A172 (cell line): ENCODE data around the gene MAPKAPK2. TPM values are rescaled to one million over a fixed set of nuclear protein-coding genes. Genes with fewer than 3 reads are reported as not detected.
A peak's percentile ranks its signal among the peaks of the same experiment; 100 is the strongest.

ENCODE experiments used
- DNase-seq: peaks from one replicate; pipeline ENCODE4 v3.0.0-alpha.2; 2015; ENCODE audit warnings: low spot score
- total RNA-seq: library from RNA; depleted of rRNA; stranded (reverse); fragments of >200 nt; shearing (Covaris generic); gene quantifications from 2 replicates; pipeline ENCODE4 v1.2.3, GENCODE V29; 2014

Gene MAPKAPK2
- total RNA-seq, 1 experiment from 2014 or later: 46.9 TPM

DNA sequence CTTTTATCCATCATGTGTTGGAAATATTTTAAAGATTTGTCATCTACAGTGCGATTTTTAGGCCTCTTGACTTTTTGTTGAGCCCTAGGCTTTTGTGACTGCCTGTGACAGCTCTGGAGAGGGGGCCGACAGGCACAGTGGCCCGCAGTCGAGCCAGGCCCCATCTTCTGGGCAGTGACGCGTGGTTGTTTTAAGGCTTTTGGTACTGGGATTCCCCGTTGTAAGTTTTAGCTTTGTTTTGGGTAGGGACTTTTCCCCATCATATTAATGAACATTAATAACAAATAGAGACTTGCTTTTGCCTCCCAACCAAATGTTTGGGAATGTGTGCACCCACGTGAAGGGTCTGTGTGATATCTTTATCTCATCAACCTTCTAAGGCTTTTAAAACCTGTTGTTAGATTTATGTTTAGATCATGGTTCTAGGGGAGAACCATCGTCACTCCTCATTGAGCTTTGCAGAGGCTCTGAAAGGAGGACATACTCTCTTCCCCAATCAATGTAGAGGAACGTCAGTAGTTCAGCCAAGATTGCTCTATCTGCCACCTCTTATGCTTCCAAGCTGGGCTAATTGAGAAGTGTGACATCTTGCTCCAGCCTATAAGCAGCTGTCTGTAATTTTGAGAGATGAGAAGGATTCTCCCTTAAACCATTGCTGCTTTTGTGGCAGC is 34.6 kb downstream of the MAPKAPK2 start:
- DNase-seq: no peak

DNA sequence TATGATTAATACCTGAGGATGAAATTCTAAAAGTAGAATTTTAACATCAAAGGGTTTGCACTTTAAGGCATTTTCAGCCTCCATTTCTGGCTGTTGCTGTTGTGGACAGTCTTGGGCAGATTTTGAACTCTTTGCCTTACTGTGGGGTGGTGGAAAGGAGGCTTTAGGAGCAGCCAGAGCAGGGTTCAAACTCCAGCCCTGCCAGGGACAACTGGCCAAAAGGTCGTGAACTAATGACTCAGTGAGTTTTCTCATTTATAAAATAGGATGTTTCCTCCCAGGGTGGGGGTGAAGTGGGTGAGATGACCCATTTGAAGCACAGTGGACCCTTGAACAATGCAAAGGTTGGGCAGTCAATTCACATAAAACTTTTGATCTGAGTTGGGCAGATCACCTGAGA is 36.7 kb downstream of the MAPKAPK2 start:
- no peak for DNase-seq

DNA sequence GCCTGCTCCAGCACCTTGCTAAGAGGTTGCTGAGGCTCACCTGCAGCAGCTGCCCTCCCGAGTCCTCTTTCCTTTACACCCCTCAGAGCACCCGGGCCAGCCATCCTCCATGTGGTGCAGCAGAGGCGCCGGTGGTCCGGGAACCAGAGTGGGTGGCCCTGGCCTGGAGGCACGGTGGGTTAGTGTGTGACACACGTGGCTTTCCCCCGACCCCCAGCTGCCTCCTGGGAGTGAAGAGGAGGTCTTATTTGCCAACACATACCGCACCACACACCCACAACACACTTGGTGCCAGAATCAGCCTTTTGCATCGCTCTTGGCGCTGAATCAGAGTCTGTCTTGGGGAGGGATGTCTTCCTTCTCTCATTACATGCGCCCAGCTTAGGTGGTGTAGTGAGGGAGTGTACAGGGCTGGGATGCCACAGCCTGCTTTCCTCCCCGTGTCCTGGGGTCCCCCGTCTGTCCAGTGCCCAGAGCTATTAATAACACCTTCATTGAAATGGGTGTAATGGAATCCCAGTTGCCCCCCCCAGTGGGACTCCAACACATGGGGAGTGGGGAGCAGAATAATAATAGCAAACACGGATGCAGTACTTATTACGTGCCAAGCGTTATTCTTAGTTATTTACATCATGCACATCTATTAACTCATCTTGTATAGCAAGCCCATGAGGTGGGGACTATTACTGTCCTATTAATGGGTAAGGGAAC is 38.2 kb downstream of the MAPKAPK2 start:
- no peak for DNase-seq

DNA sequence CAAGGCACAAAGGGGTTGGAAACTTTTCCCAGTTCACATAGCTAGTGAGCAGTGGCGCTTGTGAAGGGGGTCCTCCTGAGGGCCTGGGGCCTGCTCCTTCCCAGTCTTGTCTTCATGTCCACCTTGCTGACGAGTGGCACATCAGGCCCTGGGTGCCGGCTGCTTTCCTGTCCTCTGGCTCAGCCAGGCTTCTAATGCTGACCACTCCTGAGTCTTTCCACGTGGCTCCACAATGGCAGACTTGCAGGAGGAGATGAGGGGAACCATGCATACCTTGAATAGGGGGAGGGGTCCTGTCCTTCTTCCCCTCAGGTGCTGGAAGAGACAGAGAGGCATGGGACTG is 38.7 kb downstream of the MAPKAPK2 start:
- DNase-seq: no peak

DNA sequence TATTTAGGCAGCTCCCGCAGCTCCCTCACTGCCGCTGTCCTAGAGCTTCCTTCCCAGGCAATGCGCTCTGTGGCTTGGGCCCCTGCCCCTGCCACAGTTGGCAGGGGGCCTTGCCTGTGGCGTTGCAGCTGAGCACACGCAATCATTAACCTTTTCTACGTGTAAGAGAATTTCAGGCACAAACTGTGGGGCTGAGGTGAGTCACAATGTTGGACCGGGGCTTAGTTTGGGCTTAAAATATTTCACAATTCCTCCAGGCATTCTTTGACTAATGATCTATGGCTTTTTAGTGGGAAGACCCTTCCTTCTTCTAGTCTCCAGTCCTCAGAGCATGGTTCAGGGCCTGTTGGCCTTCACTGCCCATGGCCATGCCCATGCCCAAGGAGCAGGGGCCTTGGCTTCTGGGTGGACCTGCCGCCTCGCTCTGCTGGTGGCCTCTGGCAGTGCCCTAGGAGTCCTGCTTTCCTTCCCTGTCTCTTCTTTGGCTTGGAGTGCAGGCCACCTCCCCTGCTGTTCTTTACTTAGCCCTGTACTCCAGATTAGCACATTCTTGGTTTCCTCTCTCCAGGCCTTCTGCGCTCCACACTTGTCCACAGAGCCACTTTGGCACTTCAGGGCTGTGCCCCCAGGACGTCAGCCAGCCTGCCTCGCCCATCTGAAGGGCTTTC is 39.2 kb downstream of the MAPKAPK2 start:
- DNase-seq: peak; percentile 39

DNA sequence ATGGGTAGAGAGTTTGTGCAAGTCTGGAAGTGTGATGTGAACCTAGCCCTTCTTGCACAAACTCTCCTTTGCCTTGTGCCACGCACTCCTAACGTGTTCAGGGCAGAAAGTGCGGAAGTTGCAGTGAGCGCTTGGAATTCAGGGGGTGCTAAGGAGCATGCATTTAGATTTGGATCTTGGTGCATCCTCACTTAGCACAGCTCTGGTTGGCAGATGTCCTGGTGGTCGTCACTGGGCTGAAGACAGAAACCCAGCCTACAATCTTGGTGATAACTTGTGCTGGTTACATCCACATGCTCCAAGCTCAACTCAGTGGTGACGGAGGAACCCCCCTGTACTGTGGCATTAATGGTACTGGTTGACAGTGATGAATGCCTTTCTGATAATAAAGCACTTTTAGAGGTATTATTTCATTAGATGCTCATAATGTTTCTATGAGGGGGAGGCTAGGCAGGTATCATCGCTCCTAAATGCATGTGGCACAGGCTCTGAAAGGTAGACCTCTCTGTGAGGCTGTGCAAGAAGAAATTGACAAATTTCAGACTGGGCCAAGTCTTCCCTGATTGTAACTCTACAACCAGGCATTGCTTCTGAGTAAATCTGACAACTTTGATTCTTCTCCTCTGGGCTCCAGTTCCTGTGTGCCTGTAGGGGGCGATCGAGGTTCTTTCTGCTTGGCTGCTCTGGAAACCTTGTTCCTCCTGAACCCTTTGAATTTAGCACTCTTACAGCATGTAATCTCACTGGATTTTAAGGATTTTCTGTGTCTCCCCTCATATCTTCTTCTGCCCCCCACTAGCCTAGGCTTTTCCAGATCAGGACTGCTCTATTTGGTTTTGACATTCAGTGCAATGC is 40.6 kb downstream of the MAPKAPK2 start:
- no peak for DNase-seq

DNA sequence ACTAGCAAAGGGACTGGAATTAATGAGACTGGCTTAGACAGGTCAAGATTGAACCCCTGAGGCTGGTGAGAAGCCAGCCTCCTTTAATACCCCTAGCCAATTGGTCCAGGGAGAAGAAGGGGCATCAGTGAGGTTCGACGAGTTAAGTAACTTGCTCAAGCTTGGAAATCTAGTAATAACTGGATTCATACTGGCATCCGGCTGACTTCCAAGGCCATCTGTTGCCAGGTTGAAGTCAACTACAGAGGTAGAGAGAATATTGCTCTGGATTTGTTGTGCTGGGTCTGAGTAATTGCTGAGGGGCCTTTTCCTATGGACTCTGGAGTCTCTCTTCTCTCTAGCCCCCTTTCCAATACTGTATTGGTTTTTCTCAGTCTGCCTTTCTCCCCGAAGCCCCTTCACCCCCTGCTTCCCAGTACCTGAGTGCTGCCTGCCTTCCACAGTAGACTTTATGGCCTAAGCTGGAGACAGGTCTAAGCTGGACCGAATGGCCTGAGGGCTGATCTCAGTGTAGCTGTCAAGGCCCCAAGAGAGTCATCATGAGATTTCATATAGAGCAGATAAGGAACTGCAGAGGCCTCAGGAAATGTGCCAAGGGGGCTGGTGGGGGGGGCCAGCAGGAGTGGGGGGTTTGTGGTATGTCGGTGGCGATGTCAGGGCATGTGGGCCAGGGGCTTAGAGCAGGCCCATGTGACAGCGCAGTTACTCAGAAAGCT is 43.4 kb downstream of the MAPKAPK2 start:
- DNase-seq: no peak

DNA sequence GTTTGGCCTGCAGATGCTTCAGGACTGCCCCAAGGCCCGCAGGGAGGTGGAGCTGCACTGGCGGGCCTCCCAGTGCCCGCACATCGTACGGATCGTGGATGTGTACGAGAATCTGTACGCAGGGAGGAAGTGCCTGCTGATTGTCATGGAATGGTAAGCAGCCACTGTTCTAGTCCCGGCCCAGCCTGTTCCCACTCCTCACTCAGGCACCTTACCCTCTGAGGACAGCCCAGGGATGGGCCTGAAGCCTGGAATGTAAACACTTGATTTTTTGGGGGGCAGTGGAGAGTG is 43.9 kb downstream of the MAPKAPK2 start:
- DNase-seq: no peak

DNA sequence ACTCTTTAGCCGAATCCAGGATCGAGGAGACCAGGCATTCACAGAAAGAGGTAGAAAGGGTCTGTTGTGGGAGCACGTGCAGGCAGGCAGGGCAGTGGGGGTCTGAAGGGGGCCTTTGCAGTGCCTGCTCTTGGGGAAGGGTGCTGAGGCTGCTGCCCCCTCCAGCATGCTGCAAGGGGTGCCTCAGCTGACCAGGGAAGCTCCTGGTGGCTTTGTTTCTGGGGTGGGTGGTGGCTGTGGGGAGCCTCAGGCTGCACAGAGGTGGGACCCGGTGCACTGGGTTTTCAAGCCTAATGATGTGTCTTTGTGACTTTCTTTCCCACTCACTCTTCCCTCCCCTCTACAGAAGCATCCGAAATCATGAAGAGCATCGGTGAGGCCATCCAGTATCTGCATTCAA is 44.3 kb downstream of the MAPKAPK2 start:
- DNase-seq: no peak

DNA sequence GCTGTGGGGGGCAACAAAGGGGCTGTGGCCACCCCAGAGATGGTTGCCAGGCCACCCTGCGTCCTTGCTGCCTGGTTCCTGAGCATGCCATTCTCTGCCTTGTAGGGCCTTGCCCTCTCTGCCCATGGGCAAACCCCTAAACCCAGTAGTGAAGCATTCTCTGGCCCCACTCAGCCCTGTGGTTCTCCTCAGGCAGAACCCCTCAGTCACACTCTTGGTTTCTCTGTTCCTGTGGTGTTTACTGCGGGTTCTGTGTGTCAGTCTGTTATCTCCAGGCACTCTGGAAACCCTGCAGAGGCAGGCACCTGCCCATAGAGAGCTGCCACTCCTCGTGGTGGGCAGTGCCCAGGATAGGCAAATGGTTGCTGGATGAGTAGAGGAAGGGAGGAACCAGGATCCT is 44.8 kb downstream of the MAPKAPK2 start:
- DNase-seq: no peak

DNA sequence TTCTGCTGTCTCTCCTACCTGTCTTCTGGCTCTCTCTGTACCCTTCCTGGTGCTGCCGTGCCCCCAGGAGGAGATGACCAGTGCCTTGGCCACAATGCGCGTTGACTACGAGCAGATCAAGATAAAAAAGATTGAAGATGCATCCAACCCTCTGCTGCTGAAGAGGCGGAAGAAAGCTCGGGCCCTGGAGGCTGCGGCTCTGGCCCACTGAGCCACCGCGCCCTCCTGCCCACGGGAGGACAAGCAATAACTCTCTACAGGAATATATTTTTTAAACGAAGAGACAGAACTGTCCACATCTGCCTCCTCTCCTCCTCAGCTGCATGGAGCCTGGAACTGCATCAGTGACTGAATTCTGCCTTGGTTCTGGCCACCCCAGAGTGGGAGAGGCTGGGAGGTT is 47.8 kb downstream of the MAPKAPK2 start:
- DNase-seq: no peak

DNA sequence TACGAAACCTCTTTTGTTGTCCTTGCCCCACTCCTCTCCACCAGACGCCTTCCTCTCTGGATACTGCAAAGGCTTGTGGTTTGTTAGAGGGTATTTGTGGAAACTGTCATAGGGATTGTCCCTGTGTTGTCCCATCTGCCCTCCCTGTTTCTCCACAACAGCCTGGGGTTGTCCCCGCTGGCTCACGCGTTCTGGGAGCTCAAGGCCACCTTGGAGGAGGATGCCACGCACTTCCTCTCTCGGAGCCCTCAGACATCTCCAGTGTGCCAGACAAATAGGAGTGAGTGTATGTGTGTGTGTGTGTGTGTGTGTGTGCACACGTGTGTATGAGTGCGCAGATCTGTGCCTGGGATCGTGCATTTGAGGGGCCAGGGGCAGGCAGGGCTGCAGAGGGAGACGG is 48.3 kb downstream of the MAPKAPK2 start:
- DNase-seq: no peak

DNA sequence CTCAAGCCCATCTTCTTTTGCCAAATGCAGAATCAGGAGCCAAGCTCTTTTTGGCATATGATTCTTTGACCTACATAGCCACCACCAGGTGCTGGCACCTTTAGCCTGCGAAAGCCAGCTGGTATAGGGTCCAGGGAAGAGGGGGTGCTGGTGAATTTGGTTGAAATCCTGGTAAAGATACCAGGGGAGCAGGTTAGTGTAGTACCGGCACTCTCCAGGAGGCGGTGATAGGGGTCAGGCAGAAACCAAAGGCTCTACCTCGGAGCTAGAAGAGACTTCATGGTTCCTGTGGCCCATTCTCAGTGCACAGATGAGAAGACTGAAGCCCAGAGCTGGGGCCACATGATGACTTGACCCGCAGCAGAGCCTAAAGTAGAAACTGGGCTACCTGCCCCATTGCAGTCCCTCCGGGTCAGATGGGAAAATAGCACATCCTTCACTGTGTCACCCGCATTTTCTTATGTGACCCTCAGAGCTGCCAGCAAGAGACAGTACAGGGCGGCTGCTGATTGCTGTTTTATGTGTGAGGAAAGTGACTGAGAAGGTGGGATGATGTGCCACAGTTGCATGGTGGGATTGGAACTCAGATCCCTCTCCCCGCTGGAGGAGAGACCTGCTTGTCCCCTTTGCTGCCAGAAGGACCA is 49.9 kb downstream of the MAPKAPK2 start:
- DNase-seq: peak; percentile 50

DNA sequence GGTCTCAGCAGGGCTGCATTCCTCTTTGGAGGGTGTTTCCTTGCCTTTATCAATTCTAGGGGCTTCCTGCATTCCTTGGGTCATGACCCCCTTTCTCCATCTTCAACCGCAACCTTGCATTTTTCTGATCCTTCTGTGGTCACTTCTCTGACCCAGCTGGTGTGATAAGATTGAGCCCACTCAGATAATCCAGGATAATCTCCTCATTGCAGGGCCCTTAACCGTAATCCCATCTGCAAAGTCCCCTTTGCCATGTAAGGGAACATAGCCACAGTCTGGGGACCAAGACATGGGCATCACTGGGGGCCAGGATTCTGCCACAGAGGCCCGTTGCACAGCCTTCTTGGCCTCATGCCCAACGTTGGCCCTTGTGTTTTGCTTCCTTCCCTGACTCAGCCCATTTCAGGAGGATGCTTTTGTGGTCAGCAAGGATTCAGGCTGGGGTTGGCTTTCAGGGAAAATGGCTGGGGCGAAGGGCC is 50.9 kb downstream of the MAPKAPK2 start:
- peak; percentile 47 for DNase-seq

DNA sequence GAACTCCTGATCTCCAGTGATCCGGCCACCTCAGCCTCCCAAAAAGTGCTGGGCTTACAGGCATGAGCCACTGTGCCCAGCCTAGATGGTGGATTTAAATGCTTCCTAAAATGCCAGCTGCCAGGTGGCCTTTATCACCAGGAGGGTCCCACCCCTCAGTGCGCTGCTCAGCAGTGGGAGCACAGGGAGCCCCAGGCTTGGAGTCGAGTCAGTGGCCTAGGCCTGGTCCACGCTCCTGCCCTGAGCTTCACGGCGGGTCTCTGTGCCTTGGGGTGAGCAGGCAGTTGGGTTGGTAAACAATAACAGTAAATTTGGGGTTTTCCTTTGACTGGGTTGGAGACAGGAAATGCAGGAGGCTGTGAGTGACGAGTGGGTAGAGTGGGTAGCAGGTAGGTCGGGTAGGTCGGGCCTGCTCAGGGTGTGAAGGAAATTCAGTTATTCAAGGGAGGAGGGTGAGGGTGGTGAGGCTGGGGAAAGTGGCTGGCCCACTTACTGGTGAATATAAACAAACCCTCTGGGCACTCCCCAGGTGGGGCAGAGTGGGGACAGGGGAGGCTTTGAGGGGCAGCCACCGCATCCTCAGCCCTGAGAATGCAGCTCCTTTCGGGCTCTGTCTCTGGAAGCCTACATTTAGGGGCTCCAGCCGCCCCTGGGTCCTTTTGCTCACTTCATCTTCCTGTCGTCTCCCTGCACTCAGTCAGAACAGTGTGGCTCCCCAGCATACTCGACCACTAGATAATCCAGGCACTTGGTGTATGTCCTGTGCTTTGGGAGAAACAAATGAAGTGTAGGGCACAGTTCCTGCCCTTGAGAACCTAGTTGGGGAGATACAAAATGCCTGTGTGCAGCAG is 52.4 kb downstream of the MAPKAPK2 start:
- no peak for DNase-seq

DNA sequence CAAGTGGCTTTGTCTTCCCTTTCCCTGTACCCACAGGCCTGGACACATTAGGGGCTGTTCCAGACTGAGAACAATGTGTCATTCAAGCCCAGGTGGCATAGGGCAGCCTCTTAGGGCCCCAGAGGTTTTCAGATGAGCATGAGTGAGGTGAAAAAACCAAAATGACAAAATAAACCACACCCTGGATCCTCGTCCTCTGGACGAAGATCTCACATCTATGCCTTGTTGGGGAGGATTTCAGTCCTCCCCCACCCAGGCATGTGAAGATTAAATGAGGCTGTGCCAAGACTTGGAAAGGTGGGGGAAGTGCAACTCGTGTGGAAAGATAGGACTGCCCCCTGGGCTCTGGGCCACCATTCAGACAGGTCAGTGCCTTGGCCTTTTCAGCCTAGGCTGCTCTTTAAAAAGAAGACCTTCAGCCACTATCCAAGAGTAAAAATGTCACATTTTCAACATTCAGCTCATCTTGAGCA is 53.1 kb downstream of the MAPKAPK2 start:
- DNase-seq: no peak

DNA sequence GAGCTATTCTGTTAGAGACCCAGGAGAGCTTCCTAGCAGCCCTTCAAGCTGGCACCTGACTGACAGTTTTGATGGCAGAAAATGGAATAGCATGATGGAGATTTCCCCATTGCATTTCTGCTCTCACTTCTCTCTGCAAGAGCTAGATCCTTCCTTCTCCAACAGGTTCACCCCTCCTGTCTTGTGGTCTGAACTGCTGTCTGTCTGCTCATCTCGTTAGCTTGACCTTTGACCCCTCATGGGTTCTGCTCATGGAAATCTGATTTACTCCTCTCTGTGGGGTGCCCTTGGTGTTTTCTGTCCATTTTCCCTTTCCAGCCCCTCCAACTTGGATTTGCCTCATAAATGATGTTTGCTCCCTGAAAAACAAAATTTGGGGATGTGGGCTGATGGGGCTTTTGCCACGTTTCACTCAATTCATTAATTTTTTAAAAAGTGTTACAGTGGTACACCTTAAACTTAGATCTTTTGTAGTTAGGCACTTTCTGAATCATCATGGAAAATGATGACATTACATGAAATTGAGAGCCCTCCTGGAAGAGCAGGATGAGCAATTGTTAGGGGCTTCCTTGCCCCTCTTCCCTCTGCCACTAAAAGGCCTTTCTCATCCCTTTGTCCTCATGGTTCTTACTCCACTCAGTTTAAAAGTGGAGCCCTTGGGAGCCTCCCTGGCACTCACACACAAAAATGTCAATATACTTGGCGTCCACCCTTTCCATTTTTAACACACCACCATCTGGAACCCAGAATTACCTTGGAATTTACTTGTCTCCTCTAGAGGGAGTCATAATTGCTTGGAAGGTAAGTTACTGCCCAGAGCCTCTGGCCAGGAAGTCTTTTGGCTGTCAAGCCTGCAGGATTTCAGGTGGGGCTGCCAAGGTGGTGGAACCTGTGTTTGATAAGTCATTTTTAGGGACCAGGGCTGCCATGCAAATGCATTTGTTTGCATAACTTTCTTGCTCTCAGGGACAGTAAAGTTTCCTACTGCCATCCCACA is 54.0 kb downstream of the MAPKAPK2 start:
- DNase-seq: peak; percentile 33

DNA sequence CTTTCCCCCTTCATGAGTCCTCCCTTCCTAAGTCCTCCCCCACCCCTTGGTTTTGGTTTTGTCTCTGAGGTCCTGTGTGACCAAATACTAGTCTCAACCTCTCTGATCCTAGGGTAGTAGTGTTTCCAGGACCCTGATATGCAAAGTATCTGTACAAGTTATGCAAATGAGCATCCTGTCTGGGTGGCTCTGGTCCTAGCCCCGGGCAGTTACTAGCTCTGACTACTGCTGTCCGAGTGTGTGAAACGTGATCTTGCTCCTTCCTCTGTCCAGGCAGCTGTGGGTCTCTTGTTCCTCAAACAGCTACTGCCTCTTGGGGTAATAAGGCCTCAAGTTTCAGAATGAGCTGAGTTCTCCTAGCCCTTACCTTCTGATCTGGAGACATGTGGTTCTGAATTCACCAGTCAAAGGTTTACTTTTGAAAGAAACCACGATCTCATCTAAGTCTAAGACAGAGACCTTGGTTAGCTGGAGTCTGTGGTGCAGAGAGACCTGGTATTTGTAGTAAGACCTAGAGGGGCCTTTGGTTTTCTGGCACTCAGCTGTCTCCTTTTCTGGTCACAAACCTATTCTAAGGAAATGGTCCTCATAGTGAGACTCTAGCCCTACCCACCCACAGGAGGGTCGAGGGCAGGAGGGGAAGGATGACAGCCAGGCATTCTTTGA is 54.8 kb downstream of the MAPKAPK2 start:
- DNase-seq: no peak
